Activated CD4-positive, alpha-beta T cell treated with anti-CD3 and anti-CD28 coated beads for 24 hours (primary cell): ENCODE data around the gene LCN10.

ENCODE experiments used
- DNase-seq, 2 donors: peaks; one replicate each; pipeline ENCODE4 v3.0.0-alpha.2; 2020; ENCODE audit warnings: low read depth in 2 of 2

LCN10 gene

DNA sequence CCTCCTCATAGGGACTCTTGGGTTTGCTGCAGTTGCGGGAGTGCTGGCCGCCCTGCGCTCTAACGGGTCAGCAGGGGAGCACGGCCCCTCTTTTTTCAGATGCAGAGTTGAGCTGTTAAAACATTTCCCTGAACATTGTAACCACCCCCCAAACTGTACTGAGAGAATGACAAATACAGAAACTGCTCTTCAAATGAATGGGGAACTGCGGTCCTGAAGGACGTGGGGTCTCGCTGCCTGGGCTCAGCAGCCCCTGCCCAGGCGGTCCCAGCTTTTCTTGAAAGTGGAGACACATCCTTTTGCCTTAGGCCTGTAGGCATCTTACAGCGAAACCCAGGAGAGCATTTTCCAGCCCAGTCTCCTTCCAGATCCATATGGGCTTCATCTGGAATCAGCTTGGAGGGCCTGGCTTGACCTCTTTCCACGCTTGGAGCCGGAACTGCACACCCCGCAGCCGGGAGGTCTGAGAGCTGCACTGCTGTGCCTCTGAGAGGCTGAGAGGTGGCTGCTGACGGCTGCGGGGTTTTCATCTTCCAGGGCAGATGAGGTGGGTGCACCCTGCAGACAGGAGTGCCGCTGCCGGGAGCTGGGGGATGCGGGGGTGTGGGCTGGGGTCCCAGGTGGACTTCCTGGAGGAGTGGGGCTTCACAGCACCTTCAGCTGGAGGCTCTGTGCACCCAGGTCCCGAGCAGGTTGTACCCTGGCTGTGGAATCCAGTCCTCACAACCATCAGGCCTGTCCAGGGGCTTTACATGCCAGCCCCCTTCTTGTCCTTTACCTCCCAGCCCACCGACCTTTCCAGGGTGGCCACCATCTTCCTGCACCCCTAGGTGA is 54.2 kb downstream of the LCN10 start:
- DNase-seq = no peak
